ENCODE measurements around the gene DDX27.

The DDX27 gene

DNA sequence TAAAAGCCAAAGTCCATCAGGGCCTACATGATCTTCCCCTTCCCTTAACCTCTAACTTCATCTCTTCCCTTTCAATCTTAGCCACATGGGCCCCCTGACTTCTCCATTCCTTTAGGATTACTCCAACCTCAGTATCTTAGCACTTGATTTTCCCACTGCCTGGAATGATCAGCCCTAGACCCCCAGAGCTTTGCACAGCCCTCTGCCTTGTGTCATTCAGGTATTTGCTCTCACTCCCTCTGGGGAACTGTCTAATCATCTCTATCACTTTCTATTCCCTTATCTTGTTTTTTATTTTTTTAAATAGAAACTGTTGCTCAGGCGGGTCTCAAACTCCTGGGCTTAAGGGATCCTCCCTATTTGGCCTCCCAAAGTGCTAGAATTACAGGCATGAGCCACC is 72.0 kb downstream of the DDX27 start:
- DNase-seq (ENCODE audit: low read depth in 2 of 2) = no peak

DNA sequence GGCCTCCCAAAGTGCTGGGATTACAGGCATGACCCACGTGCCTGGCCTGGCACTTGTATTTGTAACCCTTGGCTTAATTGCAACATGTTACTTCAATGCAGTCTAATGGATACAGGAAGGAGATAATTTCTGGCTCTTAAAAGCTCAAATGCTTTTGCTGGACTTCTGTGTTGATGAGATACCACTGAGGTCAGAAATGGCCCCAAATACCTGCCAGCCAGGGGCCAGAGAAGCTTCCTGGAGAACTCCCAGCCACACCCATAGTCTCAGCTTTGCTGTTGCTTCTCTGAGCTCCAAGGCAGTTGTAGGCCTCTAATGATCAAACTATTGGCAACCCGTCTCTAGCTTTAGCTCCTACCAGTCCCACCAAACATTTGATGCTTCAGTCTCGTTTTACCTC is 72.8 kb downstream of the DDX27 start:
- no peak for DNase-seq (ENCODE audit: low read depth in 2 of 2)

DNA sequence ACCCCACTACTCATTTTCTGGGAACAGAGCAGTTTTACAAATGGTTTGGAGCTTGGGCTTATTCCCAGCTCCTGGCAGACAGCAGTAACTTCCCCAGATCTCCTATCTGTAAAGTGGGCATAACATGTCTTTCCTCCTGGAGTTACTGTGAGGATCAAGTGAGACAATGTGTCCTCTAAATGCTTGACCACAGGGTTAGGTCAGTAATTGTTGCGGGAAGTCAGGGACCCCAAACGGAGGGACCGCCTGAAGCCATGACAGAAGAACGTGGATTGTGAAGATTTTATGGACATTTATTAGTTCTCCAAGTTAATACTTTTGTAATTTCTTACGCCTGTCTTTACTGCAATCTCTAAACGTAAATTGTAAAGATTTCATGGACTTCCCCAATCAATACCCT is 73.9 kb downstream of the DDX27 start:
- DNase-seq (ENCODE audit: low read depth in 2 of 2) = no peak

Measured in stimulated activated CD8-positive, alpha-beta memory T cell treated with anti-CD3 and anti-CD28 coated beads, Interleukin-2, amount 100 ng/mL, for 1 hour (primary cell).